NK-92 (cell line): ENCODE measurements around the gene FAM237B.

ENCODE experiments used
- DNase-seq: peaks from one replicate; lab custom pipeline; 2025; ENCODE audit not compliant: unreplicated experiment; lab: John Stamatoyannopoulos, UW

Gene FAM237B

DNA sequence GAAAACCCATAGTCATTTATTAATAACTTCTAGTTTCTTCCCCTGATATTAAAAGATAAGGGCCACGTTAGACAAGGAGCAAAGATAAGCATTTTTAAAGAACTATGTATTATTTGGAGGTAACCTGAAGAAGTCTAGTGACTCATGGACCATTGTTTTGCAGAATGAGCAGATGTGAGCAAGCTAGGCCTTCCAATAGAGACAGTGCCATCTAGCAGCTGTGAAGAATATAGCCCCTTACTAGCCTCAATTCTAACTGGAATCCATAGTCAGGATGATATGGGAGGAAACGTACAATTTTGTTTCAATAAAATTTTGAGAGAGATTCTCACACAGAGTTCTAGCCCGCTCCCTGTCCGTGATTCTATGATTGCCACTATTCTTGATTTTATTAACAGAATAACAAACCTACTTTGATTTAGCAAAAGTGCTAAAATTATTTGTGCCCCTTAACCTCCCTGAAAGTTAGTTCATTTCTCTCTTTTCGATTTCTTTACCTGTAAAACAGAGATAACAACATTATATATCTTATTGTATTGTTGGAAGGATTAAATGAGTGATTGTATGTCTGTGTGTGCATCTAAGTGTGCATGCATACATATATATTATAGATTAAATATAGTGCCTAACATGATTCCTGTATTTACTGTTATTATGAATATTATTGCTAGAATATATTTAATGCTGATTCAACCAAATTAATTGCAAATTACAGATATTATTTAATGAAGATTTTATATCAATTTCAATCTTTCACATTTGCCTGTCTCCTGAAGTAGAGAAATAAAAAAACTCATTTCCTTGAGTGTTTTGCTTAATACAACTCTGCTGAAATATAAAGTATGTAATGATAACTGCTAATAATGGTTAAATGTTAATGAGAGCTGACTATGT lies 22.7 kb downstream of the FAM237B start:
- DNase-seq, result no peak

DNA sequence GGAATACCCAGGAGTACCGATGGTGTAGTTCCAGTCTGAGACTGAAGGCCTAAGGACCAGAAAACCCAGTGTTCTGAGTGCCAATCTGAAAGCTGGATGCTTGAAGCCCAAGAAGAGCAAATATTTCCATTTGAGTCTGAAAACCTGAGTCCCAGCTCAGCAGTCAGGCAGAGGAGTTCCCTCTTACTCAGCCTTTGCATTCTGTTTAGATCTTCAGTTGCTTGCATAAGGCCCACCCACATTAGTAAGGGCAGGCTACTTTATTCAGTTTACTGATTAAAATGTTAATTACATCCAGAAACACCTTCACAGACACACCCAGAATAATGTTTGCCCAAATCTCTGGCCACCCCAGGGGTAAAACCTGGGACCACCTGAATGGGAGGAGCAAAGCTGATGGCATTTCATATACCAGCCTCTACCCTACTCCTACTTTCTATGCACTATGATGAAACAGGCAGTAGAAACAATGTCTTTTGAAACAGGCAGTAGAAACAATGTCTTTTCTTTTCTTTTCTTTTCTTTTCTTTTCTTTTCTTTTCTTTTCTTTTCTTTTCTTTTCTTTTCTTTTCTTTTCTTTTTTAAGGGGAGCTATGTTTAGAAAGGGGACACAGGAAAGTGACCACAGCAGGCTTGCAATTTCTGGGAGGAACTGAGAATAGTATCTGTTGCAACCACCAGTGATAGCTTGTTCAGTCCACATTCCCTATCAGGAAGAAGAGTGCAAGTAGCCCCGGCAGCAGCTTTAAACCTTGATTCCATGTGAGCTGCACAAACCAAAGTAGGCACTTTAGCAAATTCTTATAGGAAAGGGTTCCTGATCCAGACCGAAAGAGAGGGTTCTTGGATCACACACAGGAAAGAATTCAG lies 30.6 kb downstream of the FAM237B start:
- DNase-seq, result no peak

DNA sequence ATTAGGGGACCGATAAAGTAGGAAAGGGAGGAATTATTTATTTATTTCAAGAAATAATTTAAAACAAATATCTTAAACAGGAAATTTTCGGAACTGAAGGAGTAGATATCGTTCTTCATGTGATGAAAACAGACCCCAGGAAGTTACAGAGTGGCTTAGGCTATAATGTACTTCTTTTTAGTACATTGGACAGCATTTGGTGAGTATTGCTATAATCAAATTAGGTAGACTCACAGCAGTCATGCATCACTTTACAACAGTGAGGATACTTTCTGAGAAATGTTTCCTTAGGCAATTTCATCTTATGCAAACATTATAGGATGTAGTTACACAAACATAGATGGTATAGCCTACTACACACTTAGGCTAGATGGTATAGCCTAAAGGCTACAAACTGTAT lies 33.0 kb downstream of the FAM237B start:
- DNase-seq, result no peak

DNA sequence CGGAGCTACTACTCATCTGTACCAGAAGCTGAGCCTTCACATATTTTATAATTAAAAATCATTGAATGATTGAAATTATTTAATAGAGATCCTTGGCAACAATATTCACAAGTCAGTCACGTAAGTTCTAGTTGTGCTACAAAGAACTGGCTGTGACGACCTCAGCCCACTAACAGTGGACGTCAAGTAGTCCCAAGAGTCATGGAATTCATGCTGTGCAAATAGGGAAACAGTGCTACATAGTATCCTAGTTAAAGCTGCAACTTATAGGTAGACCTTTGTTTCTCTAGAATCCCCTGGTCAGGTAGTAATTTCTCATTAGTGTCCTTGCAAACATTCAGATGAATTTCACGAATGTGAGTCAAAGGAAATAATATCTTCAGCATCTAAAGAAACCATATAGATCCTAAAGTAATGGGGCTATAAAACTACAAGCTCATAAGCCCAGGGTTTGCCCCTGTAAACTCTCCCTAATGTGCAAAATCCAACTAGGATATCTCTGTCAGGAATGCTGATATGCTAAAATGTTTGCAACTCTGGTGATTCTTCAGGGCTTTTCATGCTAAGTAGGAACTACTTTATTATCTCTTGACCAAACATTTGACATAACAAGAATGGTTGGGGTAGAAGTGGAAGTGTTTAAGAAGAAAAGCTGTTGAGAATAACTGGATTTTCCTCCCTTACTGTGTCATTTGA lies 44.9 kb downstream of the FAM237B start:
- no peak for DNase-seq

DNA sequence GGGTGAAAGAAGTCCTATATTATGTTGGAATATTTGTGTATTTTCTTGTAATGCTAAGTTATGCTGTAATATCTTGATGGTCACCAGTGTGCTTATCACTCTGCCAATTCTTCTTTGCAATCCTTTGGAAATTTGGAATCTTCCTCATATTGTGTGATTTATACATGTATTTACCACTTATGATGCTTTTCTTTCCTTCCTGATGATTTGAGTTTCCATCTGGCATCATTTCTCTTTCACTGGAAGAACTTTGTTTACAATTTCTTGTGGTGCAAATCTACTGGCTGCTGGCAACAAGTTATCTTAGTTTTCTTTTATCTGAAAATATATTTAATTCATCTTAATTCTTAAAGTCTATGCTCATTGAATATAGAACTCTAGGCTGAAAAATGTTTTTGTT lies 46.9 kb downstream of the FAM237B start:
- DNase-seq, result no peak

DNA sequence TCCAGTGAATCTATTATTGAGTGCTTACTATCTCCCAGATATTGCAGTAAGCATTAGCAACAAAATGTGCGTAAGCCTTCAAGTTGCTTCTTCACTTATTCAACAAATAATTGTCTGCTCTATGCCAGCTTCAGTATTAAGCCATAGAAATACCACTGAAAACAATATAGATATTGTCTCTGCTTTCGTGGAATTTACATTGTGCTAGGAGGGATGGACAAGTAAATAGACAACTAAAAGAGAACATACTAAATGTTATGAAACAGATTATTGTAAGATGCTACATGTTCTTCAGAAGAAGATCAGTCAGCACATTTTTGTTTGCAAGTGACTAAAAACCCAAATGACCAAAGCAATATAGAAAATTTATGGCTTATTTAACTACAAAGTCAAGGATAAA lies 48.9 kb downstream of the FAM237B start:
- DNase-seq, result no peak

DNA sequence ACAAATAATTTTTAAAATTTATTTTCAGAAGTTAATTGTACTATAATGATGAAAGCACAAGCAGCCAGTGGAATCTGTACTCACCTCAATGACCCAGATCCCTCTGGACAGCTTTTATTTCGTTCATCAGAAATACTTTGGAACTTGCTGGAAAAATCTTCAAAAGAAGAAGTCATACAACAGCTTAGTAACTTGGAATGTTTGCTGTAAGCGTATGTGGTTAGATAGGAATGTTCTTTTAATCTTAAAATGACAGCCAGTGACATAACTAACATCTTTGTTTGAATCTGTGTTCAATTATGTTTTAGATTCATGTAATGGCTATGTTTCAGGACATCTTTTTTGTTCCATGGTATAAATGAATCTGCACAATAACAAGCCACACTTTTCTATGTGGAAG lies 49.4 kb downstream of the FAM237B start:
- DNase-seq, result no peak

DNA sequence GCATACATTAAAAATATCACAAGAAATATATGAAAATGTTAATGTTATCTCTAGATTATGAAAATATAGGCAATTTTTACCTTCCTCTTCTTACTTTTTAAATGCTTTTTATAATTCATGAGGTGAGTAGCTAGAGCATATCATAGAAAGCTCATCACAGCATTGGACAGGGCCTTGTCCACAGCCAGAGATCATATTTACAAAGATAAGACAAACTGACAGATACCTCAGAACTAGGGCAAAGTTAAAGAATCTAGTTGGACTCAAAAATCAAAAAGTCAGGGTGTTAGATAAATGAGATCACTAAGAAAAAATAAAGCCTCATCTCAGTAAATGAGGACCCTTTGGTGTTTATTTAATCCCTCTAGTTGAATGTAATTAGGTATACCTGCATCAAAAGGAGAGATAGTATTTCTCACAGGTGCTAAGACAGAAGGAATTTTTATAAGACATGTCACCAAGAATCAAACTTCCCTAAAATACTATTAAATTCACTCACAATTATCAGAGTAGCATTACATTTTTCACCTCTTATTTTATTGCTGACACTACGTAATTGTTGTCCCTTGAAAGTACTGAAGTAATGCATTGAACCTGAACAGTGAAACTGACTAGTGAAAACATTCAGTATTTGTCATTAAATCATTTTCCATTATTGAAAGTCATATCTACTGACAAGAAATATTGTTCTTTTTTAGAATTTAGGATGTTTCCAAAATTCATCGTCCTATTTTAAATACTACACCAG lies 50.5 kb downstream of the FAM237B start:
- DNase-seq, result no peak

DNA sequence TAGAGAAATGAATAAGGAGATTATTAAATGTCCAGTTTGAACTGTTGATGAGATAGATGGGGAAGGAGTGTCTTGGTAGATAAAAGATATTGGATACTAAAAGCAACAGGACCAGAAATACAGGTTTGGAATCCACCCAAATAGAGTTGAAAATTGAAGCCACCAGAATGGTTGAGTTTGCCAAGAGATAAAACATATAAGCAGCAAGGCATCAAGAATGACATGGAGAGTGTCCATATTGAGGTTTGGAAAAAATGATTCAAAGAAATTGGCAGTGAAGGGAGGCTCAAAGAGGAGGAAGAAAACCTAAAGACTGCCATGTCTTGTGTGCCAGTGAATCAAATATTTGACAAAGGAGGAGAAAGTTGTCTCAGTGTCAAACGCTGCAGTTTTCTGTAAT lies 51.9 kb downstream of the FAM237B start:
- no peak for DNase-seq

DNA sequence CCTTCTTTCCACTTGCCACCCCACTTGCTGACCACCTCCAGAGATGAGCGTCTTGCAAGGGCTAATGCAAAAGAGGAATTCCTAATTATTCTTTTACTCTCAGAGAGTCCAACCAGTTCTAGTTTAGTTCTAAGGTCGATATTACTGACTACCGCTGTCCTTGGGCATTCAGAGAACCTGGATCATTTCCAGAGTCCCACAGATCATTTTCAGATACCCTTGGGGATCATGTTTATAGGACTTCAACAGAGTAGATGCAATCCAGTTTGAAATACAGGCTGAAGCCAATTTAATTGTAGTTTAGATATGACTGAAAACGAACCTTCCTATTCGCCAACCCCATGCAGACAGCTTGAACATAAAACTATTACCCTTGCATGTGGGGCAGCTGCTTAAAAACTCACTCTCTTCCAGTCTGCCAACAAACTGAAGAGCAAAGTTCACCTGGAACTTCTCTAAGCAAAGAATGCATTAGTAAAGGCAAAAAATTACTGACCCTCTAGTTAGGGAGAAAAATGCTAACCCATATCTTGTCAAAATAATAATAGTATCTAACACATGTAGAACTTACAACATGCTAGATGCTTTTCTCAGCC lies 53.7 kb downstream of the FAM237B start:
- DNase-seq, result no peak

DNA sequence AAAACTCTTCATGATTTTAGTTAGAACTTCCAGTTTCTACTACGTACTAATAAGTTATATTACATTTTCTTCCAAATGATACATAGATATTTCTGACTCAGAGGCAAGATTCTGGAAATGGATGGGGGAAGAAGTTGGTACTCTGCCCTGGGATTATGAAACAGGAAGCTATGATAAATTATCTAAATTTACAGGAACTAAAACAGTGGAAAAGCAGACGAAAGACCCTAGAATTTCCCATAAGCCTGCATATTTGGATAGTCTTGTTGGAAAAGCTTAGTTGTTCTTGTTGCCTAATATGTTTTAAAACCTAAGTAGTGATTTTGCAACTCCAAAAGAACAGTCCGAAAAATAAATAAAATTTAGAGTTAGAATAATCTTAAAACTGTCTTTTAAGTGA lies 54.3 kb downstream of the FAM237B start:
- DNase-seq, result no peak
